ENCODE results near the gene ATG2B. TPM values are rescaled to one million over a fixed set of nuclear protein-coding genes. Genes with fewer than 3 reads are reported as not detected.

The ATG2B gene
- total RNA-seq, 1 donor from 2014 or later = 21.0 TPM

DNA sequence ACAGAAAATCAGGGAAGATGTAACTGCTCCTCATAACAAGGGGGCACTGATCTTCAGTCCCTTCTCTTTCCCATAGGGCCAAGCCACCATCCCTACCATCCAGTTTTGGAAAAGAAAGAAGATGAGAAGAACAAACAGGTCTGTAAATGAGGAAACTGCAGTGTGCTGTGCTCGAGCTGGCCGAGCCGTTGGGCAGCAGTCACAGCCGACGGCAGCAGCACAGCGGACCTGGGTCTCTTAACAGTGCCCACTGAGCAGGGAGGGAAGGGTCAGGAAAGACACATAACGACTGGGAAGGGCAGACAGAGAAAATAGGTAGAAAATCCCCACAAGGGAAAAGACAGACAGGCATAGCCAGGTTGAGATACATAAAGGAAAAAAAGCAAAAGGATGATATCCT, 68.9 kb downstream of the ATG2B start:
- no peak overlapping the region for H3K27ac Mint-ChIP-seq
- POLR2A ChIA-PET = no interaction called here
- no peaks in the 10 kb centered on the region for H3K4me1 Mint-ChIP-seq
- H3K4me3 Mint-ChIP-seq = no peak overlapping the region
- TF ChIP-seq, protein P1, sequence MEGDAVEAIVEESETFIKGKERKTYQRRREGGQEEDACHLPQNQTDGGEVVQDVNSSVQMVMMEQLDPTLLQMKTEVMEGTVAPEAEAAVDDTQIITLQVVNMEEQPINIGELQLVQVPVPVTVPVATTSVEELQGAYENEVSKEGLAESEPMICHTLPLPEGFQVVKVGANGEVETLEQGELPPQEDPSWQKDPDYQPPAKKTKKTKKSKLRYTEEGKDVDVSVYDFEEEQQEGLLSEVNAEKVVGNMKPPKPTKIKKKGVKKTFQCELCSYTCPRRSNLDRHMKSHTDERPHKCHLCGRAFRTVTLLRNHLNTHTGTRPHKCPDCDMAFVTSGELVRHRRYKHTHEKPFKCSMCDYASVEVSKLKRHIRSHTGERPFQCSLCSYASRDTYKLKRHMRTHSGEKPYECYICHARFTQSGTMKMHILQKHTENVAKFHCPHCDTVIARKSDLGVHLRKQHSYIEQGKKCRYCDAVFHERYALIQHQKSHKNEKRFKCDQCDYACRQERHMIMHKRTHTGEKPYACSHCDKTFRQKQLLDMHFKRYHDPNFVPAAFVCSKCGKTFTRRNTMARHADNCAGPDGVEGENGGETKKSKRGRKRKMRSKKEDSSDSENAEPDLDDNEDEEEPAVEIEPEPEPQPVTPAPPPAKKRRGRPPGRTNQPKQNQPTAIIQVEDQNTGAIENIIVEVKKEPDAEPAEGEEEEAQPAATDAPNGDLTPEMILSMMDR (IDR thresholded peaks at IDR 0.05) = no peak
- CTCF ChIA-PET = no interaction called here
- no peaks in the 10 kb centered on the region for H3K27me3 Mint-ChIP-seq
- DNase-seq (no peak), ATAC-seq (ENCODE audit: low read depth) (no peak)
- peaks cover 48% of the 10 kb centered on the region for H3K36me3 Mint-ChIP-seq (ENCODE audit: low read depth)
- intact Hi-C loops (cut with micrococcal nuclease) = loop anchor here (10.0 kb wide), 1 partner anchor 231 kb away; no protein-coding TSS in a partner anchor
- no peaks in the 10 kb centered on the region for H3K9me3 Mint-ChIP-seq

DNA sequence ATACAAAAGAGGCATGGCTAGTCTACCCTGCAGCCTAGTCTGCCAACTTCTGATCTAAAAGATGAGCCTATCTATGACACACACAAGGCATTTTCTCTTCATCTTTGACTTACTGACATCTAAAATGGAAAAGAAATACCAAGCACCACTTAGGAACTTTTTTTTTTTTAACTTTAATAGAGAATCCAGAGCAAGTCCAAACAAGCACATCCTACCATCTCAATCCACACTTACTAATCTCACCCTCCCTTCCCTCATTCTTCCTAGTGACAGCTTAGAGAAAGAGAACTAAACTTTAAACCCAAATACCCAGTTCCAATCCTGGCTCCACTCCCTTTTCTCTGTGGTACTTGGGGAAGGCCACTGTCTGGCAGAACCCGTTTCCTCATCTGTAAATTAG, 75.3 kb downstream of the ATG2B start:
- no peak for ATAC-seq (ENCODE audit: low read depth)
- ChIA-PET CTCF (no interaction called here), POLR2A (no interaction called here)
- DNase-seq = no peak
- TF ChIP-seq, protein P1 (IDR thresholded peaks at IDR 0.05) = no peak
- no peaks in the 10 kb centered on the region for H3K4me1 Mint-ChIP-seq
- no peak overlapping the region for H3K27ac Mint-ChIP-seq
- peaks cover 71% of the 10 kb centered on the region for H3K36me3 Mint-ChIP-seq (ENCODE audit: low read depth)
- no peaks in the 10 kb centered on the region for H3K27me3 Mint-ChIP-seq
- no peak overlapping the region for H3K4me3 Mint-ChIP-seq
- intact Hi-C loops (cut with micrococcal nuclease) = no loop called here
- H3K9me3 Mint-ChIP-seq = no peaks in the 10 kb centered on the region

DNA sequence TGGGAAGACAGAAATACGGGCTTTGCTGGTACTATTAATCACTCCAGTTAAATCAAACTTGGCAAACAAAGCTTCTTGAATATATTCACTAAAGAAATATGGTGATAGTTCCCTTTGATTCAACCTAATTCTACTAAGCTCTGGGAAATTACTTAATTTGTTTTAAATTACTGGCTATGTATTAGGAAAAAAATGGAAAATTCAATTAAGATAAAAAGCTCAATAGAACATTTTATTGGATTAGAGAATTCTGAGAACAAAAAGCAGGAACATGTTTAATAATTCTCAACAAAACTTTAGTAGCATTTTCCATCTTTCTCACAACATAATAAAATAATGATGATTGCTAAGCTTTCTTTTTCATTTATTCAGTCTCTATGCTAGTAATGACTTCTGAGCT, 76.9 kb downstream of the ATG2B start:
- no peak overlapping the region for H3K4me3 Mint-ChIP-seq
- ATAC-seq (ENCODE audit: low read depth) (no peak), DNase-seq (no peak)
- intact Hi-C loops (cut with micrococcal nuclease) = no loop called here
- H3K36me3 Mint-ChIP-seq (ENCODE audit: low read depth) = peaks cover 71% of the 10 kb centered on the region
- H3K27me3 Mint-ChIP-seq = no peaks in the 10 kb centered on the region
- no peaks in the 10 kb centered on the region for H3K4me1 Mint-ChIP-seq
- TF ChIP-seq, protein P1 (IDR thresholded peaks at IDR 0.05) = no peak
- ChIA-PET POLR2A (no interaction called here), CTCF (interaction anchor here (1.9 kb wide), 1 partner anchor 12 kb away, joined by 7 read pairs; no protein-coding TSS in a partner anchor)
- H3K27ac Mint-ChIP-seq = no peak overlapping the region
- H3K9me3 Mint-ChIP-seq = no peaks in the 10 kb centered on the region

DNA sequence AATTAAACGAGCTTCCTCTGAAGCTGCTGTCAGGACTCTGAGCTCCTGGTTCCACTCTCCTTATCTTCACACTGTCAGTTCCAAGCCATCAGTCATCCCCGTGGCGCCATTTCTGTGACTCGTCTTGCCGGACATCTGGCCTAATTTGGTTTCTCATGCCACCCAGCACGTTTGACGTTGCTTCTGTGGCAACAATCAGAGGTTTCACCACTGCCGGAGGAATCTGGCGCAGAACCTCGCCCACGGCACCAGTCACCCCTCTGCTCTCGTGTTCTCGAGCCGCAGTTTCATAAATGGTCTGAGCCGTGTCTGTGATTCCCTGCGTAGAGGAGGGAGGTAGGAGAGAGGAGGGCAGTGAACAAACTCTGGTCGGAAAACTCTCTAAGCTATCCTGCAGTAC, 77.5 kb downstream of the ATG2B start:
- intact Hi-C loops (cut with micrococcal nuclease) = no loop called here
- Mint-ChIP-seq H3K4me3 (no peak overlapping the region), H3K4me1 (no peaks in the 10 kb centered on the region), H3K27ac (no peak overlapping the region), H3K9me3 (no peaks in the 10 kb centered on the region), H3K27me3 (no peaks in the 10 kb centered on the region), H3K36me3 (ENCODE audit: low read depth) (peaks cover 69% of the 10 kb centered on the region)
- TF ChIP-seq, protein P1 (IDR thresholded peaks at IDR 0.05) = no peak
- CTCF ChIA-PET = interaction anchor here (1.9 kb wide), 1 partner anchor 12 kb away, joined by 7 read pairs; no protein-coding TSS in a partner anchor
- DNase-seq (no peak), ATAC-seq (ENCODE audit: low read depth) (no peak)
- POLR2A ChIA-PET = no interaction called here

DNA sequence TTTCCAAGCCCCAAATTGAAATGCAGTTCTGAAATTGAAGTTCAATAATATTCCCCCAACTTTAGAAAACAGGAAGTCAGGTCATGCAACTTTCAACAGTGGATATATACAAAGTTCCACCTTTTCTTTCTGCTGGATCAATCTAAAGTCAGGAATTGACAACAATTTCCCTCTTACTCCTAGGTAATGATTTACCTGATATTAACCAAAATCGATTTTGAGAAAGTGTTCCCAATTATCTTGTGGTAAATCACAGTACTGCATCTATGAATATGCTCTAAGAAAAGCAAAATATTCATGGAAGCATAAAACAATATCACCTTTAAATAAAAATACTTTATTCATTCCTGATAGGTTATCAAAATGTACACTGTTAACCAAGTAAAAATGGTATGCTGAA, 78.7 kb downstream of the ATG2B start:
- POLR2A ChIA-PET = no interaction called here
- no peaks in the 10 kb centered on the region for H3K4me1 Mint-ChIP-seq
- CTCF ChIA-PET = no interaction called here
- no peak overlapping the region for H3K27ac Mint-ChIP-seq
- no peaks in the 10 kb centered on the region for H3K9me3 Mint-ChIP-seq
- H3K27me3 Mint-ChIP-seq = no peaks in the 10 kb centered on the region
- no peak overlapping the region for H3K4me3 Mint-ChIP-seq
- ATAC-seq (ENCODE audit: low read depth) = no peak
- no peak for DNase-seq
- TF ChIP-seq, protein P1 (IDR thresholded peaks at IDR 0.05) = no peak
- intact Hi-C loops (cut with micrococcal nuclease) = no loop called here
- H3K36me3 Mint-ChIP-seq (ENCODE audit: low read depth) = peaks cover 59% of the 10 kb centered on the region
